Amniotic epithelial cell (primary cell): Measurements from ENCODE around the gene L3MBTL1.
"Not testable (repeated sequence)": the region's sequence is repeated elsewhere in the genome, so short reads cannot be mapped to it uniquely, and the experiment has no call there.

Experiments
- DNase-seq: peaks from one replicate; pipeline ENCODE4 v3.0.0-alpha.2; 2010; ENCODE audit warnings: low read depth

Gene L3MBTL1

DNA sequence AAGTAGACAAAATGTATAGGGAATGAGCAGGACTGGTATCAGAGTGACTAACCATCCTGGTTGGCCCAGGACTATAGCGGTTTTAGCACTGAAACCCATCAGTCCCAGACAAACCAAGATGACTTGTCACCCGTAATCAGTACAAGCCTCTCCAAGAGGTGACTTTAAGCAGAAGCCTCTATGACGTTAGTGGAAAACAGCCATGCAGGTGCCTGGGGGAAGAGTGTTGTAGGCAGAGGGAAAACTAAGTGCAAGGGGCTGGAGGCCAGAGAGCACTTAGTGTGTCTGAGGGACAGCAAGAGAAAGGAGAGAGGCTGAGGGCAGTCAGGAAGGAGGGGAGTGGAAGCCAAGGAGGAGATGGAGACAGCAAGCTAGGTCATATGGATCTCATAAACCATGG lies 53.5 kb downstream of the L3MBTL1 start:
- no peak for DNase-seq

DNA sequence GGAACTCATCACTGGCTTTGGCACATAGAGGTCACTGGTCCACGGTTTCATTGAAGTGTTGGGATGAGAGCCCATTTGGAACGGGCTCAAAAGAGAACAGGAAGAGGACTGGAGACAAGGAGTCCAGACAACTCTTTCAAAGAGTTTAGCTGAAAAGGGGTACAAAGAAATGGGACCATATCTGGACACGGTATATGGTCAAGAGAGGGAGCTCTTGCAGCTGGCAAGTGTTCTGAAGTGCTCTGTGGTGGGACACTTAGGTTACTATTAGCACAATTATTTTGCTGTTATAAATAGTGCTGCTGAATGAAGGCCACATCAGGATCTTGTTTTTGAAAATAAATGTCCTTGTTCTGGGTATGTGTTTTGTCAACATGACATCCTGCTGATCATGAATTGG lies 55.9 kb downstream of the L3MBTL1 start:
- DNase-seq: no peak

DNA sequence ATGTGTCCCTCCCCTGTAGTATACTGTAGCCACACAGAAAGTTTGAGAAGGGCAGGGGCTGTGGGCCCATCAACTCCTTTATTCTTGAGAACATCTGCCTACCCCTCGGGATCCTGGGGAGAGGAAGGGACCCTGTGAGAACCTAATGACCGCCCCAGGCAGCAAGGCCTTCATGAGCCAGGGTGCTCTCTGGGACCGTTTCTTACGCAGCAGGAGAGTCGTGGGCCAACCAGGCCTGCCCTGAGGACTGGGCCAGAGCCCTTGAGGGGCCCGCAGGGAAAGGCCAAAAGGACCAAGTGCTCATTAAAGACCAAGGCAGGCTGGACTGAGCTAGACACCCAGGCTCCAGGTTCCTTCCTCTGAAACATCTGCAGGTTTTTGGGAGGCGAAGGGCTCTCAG lies 56.5 kb downstream of the L3MBTL1 start:
- DNase-seq: no peak

- no peak for DNase-seq
Observed at GRCh38 chr20:43564455-43564854, 57.0 kb downstream of the L3MBTL1 start.

GRCh38 chr20:43564993-43565757 lies 57.7 kb downstream of the L3MBTL1 start:
- DNase-seq: no peak

- no peak for DNase-seq
Observed at GRCh38 chr20:43565758-43566104, 58.2 kb downstream of the L3MBTL1 start.

- no peak for DNase-seq
Observed at GRCh38 chr20:43567477-43567876, 60.0 kb downstream of the L3MBTL1 start.

- no peak for DNase-seq
Observed at GRCh38 chr20:43568706-43569105, 61.2 kb downstream of the L3MBTL1 start.

DNA sequence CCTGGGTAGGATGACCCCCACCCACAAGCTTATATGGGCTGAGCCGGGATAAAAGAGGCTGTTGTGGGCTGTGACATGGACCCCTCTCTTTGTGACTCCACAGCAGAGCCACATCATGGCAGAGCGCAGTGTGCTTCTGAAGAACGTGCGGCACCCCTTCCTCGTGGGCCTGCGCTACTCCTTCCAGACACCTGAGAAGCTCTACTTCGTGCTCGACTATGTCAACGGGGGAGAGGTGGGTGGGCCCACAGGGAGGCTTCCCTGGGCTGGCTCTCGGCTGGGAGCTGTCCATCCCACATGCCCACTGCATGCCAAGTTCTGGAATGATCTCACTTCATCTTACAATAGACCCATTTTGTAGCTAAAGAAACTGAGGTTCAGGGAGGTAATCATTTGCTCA lies 61.8 kb downstream of the L3MBTL1 start:
- DNase-seq: no peak

DNA sequence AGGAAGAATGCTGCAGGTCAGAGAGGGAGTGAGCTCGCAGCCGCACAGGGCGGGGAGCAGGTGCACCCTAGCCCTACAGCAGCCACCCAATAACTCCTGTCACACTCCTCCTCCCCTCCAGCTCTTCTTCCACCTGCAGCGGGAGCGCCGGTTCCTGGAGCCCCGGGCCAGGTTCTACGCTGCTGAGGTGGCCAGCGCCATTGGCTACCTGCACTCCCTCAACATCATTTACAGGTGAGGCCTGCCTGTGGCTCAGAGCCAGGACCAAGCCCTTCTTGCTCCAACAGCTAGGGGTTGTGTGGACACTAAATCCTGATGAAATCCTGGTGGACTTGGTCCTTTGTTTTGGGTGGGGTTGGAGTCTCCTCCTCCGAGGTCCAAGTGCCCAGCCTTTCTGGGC lies 63.0 kb downstream of the L3MBTL1 start:
- no peak for DNase-seq

- no peak for DNase-seq
Observed at GRCh38 chr20:43571310-43571709, 63.8 kb downstream of the L3MBTL1 start.

- no peak for DNase-seq
Observed at GRCh38 chr20:43571771-43572170, 64.3 kb downstream of the L3MBTL1 start.

DNA sequence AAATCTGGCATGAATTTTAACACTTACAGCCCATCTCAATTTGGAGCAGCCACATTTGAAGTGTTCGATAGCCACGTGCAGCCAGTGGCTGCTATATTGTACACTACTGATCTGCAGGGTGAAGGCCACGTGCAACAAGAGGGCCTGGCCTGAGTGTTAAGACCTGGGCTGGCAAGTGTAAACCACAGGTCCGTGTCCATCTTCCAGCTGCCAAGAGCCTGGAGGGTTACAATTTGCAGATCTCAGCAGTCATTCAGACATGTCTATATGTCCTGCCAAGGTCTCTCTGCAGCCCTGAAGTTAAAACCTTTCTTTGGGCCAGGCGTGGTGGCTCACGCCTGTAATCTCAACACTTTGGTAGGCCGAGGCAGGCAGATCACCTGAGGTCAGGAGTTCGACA lies 65.4 kb downstream of the L3MBTL1 start:
- DNase-seq: no peak

- DNase-seq: no peak
Observed at GRCh38 chr20:43576108-43576507, 68.6 kb downstream of the L3MBTL1 start.

- peak; percentile 5 for DNase-seq
Observed at GRCh38 chr20:43579861-43580793, 72.6 kb downstream of the L3MBTL1 start.

GRCh38 chr20:43583133-43583864 lies 75.8 kb downstream of the L3MBTL1 start:
- DNase-seq: no peak

DNA sequence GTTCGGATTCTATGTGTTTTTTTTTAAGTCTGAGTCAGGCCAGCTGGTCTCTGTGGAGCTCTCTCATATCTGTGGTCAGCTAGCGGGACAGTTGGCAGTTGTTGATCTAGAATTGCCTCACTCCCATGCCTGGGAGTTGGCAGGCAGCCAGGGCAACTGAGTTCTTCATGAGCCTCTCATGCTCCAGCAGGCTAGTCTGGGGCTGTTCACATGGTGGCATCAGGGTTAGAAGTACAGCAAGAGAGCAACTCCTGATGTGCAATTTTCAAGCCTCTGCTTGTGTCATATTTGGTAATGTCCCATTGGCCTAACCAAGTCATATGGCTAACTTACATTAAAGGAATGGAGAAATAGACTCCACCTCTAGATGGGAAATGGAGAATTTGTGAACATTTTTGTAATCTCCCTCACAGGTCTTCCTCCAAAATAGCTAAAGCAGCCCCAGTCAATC lies 76.5 kb downstream of the L3MBTL1 start:
- peak; percentile 99 for DNase-seq

DNA sequence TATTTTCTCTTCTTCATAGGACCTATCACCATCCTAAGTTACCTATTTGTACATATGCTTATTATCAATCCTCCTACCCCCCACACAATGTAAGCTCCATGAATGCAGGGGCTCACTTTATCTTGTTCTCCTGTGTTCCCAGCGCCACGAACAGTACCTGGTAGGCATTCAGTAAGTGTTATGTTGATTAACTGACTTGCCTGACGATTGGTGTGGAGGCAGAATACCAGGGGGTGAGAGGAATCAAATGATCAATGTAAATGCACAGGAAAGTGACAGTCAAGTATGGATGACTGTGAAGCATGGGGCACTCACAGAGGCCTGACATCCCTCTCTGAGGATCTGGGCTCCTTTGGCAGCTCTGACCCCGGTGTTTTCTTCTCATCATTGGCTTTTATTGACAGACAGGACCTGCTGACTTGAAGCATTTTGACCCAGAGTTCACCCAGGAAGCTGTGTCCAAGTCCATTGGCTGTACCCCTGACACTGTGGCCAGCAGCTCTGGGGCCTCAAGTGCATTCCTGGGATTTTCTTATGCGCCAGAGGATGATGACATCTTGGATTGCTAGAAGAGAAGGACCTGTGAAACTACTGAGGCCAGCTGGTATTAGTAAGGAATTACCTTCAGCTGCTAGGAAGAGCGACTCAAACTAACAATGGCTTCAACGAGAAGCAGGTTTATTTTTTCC lies 77.1 kb downstream of the L3MBTL1 start:
- peak; percentile 88 for DNase-seq

DNA sequence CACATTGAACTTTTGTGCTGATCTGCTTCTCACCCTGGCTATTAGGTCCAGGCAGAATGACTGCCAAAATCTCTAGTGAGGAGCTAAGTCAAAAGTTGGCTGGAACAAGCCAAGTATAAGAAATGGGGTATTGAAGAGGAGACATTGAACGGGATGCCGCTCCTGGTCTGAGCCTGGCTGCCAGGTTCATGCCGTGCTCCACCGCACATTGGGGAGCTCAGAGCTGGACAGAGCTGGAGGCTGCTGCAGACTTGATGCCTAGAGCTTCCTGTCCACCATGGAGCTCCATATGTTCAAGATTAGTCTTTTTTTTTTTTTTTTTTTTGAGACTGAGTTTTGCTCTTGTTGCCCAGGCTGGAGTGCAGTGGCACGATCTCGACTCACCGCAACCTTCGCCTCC lies 79.1 kb downstream of the L3MBTL1 start:
- no peak for DNase-seq

- not testable (repeated sequence) for DNase-seq
Observed at GRCh38 chr20:43588526-43588925, 81.0 kb downstream of the L3MBTL1 start.

GRCh38 chr20:43590036-43590391 lies 82.5 kb downstream of the L3MBTL1 start:
- no peak for DNase-seq
